ENCODE results near the gene CISTR. TPM values are rescaled to one million over a fixed set of nuclear protein-coding genes. Genes with fewer than 3 reads are reported as not detected.

Gene CISTR
- total RNA-seq (ENCODE audit: unreplicated experiment), result 1.4 TPM
- long read RNA-seq, partial matches to known transcripts, result 0 of 2 reads
- long read RNA-seq, other reads (novel, unspliced or antisense), result 2 of 2 reads

DNA sequence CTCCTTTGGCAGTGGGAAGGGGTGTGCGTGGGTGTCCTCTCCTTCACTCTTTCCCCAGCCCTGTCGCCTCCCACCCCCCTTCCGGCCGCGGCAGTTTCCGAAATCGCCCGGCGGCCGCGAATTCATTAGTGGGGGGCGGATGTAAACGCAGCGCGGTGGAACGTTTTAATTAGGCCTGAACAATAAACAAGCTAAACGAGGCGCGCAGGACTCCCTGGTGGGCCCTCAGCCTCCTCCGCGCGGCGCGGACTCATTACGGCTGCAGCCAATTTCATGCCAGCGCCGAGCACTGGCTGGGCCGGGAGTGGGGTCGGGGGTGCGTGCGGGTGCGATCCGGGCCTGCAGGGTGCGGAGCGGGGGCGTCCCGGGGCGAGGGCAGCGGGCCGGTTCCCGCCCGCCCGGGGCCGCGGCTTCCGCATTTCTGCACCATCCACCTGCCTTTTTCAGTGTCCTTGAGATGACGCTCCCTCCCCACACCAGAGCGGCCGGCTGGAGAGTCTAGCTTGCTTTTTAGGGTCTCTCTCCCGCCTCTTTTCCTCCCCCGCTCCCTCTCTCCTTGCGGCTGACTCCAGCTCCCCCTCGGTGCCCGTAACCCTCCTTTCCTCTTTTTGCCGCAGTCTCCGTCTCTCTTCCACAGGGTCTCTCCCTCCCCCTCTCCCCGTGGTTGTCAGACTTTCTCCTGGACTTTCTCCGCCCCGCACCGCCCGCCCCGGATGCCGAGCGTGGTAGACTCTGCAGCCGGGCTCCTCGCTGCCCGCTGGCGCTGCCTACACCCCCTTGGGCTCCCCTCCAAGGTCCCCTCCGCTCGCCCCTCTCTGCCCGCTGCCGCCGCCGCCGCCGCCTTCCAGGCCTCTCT is at the start of gene CISTR:
CISTR (minus strand) TSS at position 644 of the 856 bp plus-strand sequence.
- TF ChIP-seq, protein P1, sequence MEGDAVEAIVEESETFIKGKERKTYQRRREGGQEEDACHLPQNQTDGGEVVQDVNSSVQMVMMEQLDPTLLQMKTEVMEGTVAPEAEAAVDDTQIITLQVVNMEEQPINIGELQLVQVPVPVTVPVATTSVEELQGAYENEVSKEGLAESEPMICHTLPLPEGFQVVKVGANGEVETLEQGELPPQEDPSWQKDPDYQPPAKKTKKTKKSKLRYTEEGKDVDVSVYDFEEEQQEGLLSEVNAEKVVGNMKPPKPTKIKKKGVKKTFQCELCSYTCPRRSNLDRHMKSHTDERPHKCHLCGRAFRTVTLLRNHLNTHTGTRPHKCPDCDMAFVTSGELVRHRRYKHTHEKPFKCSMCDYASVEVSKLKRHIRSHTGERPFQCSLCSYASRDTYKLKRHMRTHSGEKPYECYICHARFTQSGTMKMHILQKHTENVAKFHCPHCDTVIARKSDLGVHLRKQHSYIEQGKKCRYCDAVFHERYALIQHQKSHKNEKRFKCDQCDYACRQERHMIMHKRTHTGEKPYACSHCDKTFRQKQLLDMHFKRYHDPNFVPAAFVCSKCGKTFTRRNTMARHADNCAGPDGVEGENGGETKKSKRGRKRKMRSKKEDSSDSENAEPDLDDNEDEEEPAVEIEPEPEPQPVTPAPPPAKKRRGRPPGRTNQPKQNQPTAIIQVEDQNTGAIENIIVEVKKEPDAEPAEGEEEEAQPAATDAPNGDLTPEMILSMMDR (IDR thresholded peaks at IDR 0.05; ENCODE audit: unreplicated experiment), result no peak
- Mint-ChIP-seq H3K27ac (ENCODE audit: unreplicated experiment) (no peak within 1 kb of the TSS), H3K4me1 (ENCODE audit: unreplicated experiment) (peaks cover 3% of the 10 kb centered on the region), H3K27me3 (ENCODE audit: unreplicated experiment) (peaks cover 15% of the 10 kb centered on the region), H3K36me3 (ENCODE audit: low read depth, unreplicated experiment) (peaks cover 7% of the 10 kb centered on the region), H3K4me3 (ENCODE audit: unreplicated experiment) (no peak within 1 kb of the TSS), H3K9me3 (ENCODE audit: unreplicated experiment) (no peaks in the 10 kb centered on the region)
- no peak for DNase-seq (ENCODE audit: low spot score)

DNA sequence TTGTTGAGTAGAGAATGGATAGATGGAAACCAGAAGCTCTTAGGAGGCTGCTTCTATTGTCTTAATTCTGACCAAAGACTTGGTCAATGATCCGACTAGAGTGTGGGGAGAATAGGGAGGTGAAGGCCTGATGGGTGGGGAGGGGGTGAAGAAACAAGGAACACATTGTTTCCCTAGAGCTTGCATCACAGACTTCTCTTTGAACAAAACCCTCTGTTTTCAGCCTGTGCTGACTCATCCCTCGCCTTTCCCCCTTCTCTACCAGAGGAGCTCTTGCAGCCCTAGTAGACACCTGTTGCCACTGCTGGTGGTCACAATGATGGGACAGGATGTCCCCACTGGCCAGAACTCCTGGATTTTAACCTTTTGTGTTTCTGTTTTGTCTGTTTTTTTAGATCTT is 46.8 kb upstream of the CISTR start:
- Mint-ChIP-seq H3K36me3 (ENCODE audit: low read depth, unreplicated experiment) (no peaks in the 10 kb centered on the region), H3K9me3 (ENCODE audit: unreplicated experiment) (no peaks in the 10 kb centered on the region), H3K4me1 (ENCODE audit: unreplicated experiment) (peaks cover 19% of the 10 kb centered on the region), H3K4me3 (ENCODE audit: unreplicated experiment) (no peak overlapping the region), H3K27ac (ENCODE audit: unreplicated experiment) (no peak overlapping the region), H3K27me3 (ENCODE audit: unreplicated experiment) (no peaks in the 10 kb centered on the region)
- TF ChIP-seq, protein P1 (IDR thresholded peaks at IDR 0.05; ENCODE audit: unreplicated experiment), result no peak
- DNase-seq (ENCODE audit: low spot score), result no peak

DNA sequence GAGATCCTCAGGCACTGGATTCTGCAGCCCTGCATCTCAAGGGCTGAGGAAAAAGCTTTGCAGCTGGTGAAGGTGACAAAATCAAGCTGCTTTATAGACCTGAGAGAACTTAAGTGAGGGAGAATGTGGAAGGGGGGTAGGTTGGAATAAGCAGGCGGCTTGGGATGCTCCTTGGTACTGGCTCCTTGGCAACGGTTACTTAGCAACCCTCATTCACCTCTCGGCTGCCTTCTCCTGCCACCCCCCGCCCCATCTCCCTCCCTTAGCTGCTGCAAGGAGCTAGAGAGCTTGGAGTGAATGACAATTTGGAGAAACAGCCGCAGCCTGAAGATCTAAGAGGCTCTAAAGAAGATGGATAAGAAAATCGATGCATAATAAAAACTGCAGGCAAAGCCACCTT is 44.1 kb upstream of the CISTR start:
- Mint-ChIP-seq H3K36me3 (ENCODE audit: low read depth, unreplicated experiment) (no peaks in the 10 kb centered on the region), H3K9me3 (ENCODE audit: unreplicated experiment) (no peaks in the 10 kb centered on the region), H3K4me1 (ENCODE audit: unreplicated experiment) (peaks cover 19% of the 10 kb centered on the region), H3K27ac (ENCODE audit: unreplicated experiment) (no peak overlapping the region), H3K27me3 (ENCODE audit: unreplicated experiment) (no peaks in the 10 kb centered on the region), H3K4me3 (ENCODE audit: unreplicated experiment) (no peak overlapping the region)
- TF ChIP-seq, protein P1 (IDR thresholded peaks at IDR 0.05; ENCODE audit: unreplicated experiment), result no peak
- no peak for DNase-seq (ENCODE audit: low spot score)

DNA sequence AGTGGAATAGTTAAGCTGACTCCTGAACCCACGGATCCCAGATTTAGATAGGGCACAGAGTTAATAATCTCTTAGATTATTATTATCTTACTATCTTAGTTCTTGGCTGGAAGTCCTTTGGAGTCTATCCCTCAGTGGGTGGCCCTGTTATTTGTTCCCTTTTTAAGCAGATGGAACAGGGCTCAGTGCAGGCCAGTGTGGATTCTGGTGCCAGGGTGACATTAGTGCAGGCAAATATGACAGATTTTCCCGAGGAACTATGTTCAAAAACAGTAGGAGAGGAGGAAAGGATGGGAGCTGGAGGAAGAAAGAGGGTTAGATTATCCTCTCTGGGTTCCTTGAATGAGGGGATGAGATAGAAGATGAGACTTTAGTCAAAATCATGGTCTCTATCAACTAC is 41.4 kb upstream of the CISTR start:
- H3K27ac Mint-ChIP-seq (ENCODE audit: unreplicated experiment), result no peak overlapping the region

More for the DNA sequence above, 41.4 kb upstream of the CISTR start:
- H3K4me3 Mint-ChIP-seq (ENCODE audit: unreplicated experiment), result no peak overlapping the region
- H3K27me3 Mint-ChIP-seq (ENCODE audit: unreplicated experiment), result no peaks in the 10 kb centered on the region
- H3K9me3 Mint-ChIP-seq (ENCODE audit: unreplicated experiment), result no peaks in the 10 kb centered on the region
- TF ChIP-seq, protein P1 (IDR thresholded peaks at IDR 0.05; ENCODE audit: unreplicated experiment), result no peak
- peaks cover 16% of the 10 kb centered on the region for H3K4me1 Mint-ChIP-seq (ENCODE audit: unreplicated experiment)
- no peaks in the 10 kb centered on the region for H3K36me3 Mint-ChIP-seq (ENCODE audit: low read depth, unreplicated experiment)
- no peak for DNase-seq (ENCODE audit: low spot score)

All from endothelial cell (in vitro differentiated cells).